ENCODE data around the gene C1QTNF5. TPM values are rescaled to one million over a fixed set of nuclear protein-coding genes. Genes with fewer than 3 reads are reported as not detected.

Gene C1QTNF5
- total RNA-seq, 4 donors from 2014 or later, result 4.0 to 16.0 (median 6.0) TPM

GRCh38 chr11:119300198-119300964 is 40.3 kb downstream of the C1QTNF5 start:
- no peak for DNase-seq
- peaks cover 0 to 8% of the 10 kb centered on the region in 2 donors for H3K36me3 ChIP-seq
- H3K9me3 ChIP-seq, result no peaks in the 10 kb centered on the region
- peak; percentile 80 to 83 for ATAC-seq
- intact Hi-C loops (cut with DNase I; ENCODE audit: low total_unique reads) (loop anchor here (10.0 kb wide), 1 partner anchor 1044 kb away; no protein-coding TSS in a partner anchor), in situ Hi-C loops (cut with MboI; ENCODE audit: low sequenced_read_pairs in 4 of 4) (no loop called here)
- no peaks in the 10 kb centered on the region for H3K27me3 ChIP-seq
- peak overlapping the region; percentile 76 to 85 (median 81) for H3K27ac ChIP-seq
- TF ChIP-seq CTCF (IDR thresholded peaks at IDR 0.05 in 4 of 5, conservative IDR thresholded peaks at IDR 0.05 in 1 of 5) (no peak), POLR2A (IDR thresholded peaks at IDR 0.05) (no peak)
- H3K4me3 ChIP-seq, result no peak overlapping the region
- peaks cover 68 to 72% of the 10 kb centered on the region in 2 donors for H3K4me1 ChIP-seq

GRCh38 chr11:119299416-119299815 is 41.3 kb downstream of the C1QTNF5 start:
- no peak for ATAC-seq
- H3K27ac ChIP-seq, result peak overlapping the region; percentile 76 to 85 (median 81)
- in situ Hi-C loops (cut with MboI; ENCODE audit: low sequenced_read_pairs in 4 of 4) (no loop called here), intact Hi-C loops (cut with DNase I; ENCODE audit: low total_unique reads) (loop anchor here (1.0 to 5.0 kb wide), 3 partner anchors 81 to 179 kb away; partner anchors contain the start of genes CBL and USP2)
- TF ChIP-seq POLR2A (IDR thresholded peaks at IDR 0.05) (no peak), CTCF (IDR thresholded peaks at IDR 0.05 in 4 of 5, conservative IDR thresholded peaks at IDR 0.05 in 1 of 5) (no peak)
- no peaks in the 10 kb centered on the region for H3K27me3 ChIP-seq
- H3K9me3 ChIP-seq, result no peaks in the 10 kb centered on the region
- H3K4me3 ChIP-seq, result no peak overlapping the region
- peaks cover 0 to 8% of the 10 kb centered on the region in 2 donors for H3K36me3 ChIP-seq
- no peak for DNase-seq
- peaks cover 65 to 67% of the 10 kb centered on the region in 2 donors for H3K4me1 ChIP-seq

DNA sequence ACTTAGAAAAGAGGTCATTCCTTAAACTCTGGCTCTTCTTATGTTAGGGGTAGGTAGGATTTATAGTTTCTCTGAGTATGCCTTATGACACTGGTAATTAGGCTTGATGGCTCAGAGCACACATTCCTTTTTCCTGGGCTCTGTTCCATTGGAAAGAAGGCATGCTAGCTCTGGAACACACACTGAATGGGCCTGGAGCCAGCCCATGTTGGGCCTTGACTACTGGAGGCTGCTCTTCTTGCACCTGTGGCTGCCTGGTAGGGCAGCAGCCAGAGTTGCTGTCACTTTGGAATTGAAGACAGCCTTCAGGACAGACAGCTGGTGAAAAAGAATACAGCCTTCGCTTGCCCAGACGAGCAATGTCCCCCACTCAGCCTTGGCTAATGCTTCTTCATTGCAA is 42.0 kb downstream of the C1QTNF5 start:
- Histone ChIP-seq H3K27me3 (no peaks in the 10 kb centered on the region), H3K4me3 (no peak overlapping the region), H3K9me3 (no peaks in the 10 kb centered on the region), H3K4me1 (peaks cover 61% of the 10 kb centered on the region in 2 donors), H3K27ac (peak overlapping the region; percentile 76 to 85 (median 81)), H3K36me3 (peaks cover 0 to 8% of the 10 kb centered on the region in 2 donors)
- TF ChIP-seq POLR2A (IDR thresholded peaks at IDR 0.05), result no peak
- TF ChIP-seq CTCF (IDR thresholded peaks at IDR 0.05 in 4 of 5, conservative IDR thresholded peaks at IDR 0.05 in 1 of 5), result no peak
- ATAC-seq (peak; percentile 90), DNase-seq (peak; percentile 87 to 94)
- intact Hi-C loops (cut with DNase I; ENCODE audit: low total_unique reads) (loop anchor here (1.0 to 5.0 kb wide), 3 partner anchors 82 to 178 kb away; partner anchors contain the start of genes CBL and USP2), in situ Hi-C loops (cut with MboI; ENCODE audit: low sequenced_read_pairs in 4 of 4) (no loop called here)

- DNase-seq (no peak), ATAC-seq (no peak)
- Histone ChIP-seq H3K36me3 (peaks cover 0 to 8% of the 10 kb centered on the region in 2 donors), H3K27ac (peak overlapping the region; percentile 76 to 85 (median 81)), H3K4me3 (no peak overlapping the region), H3K27me3 (no peaks in the 10 kb centered on the region), H3K9me3 (no peaks in the 10 kb centered on the region), H3K4me1 (peaks cover 53% of the 10 kb centered on the region in 2 donors)
- in situ Hi-C loops (cut with MboI; ENCODE audit: low sequenced_read_pairs in 4 of 4) (no loop called here), intact Hi-C loops (cut with DNase I; ENCODE audit: low total_unique reads) (loop anchor here (2.0 to 5.0 kb wide), 2 partner anchors 83 to 91 kb away; partner anchors contain the start of genes CBL and USP2)
- no peak for TF ChIP-seq CTCF (IDR thresholded peaks at IDR 0.05 in 4 of 5, conservative IDR thresholded peaks at IDR 0.05 in 1 of 5)
- TF ChIP-seq POLR2A (IDR thresholded peaks at IDR 0.05), result no peak
Observed at GRCh38 chr11:119297938-119298337, 42.7 kb downstream of the C1QTNF5 start.

All from gastrocnemius medialis (tissue), 4 donors.